GM21528 (cell line): ENCODE results near the gene ANXA8L1.
"Not testable (repeated sequence)": the region's sequence is repeated elsewhere in the genome, so short reads cannot be mapped to it uniquely, and the experiment has no call there.

Experiments used
- ATAC-seq: cut with Tn5 transposase; IDR thresholded peaks from one replicate; pipeline ENCODE4 v1.9.1; 2021; ENCODE audit warnings: mild to moderate bottlenecking, moderate library complexity; ENCODE audit not compliant: unreplicated experiment, low FRiP score

ANXA8L1 gene, protein sequence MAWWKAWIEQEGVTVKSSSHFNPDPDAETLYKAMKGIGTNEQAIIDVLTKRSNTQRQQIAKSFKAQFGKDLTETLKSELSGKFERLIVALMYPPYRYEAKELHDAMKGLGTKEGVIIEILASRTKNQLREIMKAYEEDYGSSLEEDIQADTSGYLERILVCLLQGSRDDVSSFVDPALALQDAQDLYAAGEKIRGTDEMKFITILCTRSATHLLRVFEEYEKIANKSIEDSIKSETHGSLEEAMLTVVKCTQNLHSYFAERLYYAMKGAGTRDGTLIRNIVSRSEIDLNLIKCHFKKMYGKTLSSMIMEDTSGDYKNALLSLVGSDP

DNA sequence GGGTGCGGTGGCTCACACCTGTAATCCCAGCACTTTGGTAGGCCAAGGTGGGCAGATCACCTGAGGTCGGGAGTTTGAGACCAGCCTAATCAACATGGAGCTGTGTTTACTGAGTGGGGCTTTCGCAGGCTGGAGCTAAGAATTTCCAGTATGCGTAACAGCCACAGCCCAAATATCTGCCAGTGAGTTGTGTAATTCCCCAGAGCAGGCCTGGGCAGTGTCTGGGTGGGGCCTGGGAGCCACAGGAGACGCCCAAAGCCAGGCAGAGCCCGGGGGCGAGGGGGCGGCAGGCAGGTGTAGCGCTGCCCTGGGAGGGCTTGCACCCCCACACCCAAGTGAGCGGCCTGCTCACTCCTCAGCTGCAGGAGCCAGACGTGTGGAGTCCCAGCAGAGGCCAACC is at the start of gene ANXA8L1:
Gene ANXA8L1 (plus strand): TSS at position 371 of the 400 bp plus-strand sequence. CDS start 76 bp downstream, outside the sequence.
- ATAC-seq: not testable (repeated sequence)

DNA sequence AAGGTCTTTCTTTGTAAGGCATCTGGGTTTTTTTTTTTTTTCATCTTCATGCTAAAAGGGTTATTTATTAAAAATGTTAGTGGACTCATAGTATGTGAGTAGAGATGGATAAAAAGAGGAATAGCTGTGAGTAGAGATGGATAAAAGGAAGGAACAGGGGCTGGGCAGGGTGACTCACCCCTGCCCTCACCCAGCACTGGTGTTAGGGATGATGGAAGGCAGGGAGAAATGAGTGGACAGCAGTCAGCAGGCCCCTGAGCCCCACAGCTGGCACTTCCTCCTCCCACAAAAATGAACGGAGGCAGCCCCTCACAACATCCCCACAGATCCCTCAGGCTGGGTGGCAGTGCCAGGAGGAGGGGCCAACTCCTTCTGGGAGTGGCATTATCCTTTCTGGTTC is 49.5 kb upstream of the ANXA8L1 start:
- ATAC-seq: no peak

DNA sequence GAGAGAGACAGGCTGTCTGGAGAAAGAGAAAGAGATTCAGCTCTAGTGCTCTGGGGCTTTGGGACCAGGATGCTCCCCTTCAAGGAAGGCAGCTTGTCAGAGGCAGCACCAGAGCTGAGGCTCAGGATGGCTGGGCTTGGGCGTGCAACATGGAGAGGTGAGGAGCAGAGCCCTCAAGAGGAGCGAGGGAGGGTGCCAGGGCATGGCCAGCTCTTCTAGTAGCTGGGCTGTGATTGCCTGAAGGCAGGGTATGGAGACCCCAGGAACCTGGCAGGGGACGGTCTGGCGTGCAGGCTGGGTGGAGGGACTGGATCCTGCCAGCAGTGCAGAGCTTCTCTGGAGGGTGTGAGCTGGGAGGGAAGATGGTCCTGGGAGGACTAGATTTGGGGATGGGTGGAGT is 48.6 kb upstream of the ANXA8L1 start:
- no peak for ATAC-seq

DNA sequence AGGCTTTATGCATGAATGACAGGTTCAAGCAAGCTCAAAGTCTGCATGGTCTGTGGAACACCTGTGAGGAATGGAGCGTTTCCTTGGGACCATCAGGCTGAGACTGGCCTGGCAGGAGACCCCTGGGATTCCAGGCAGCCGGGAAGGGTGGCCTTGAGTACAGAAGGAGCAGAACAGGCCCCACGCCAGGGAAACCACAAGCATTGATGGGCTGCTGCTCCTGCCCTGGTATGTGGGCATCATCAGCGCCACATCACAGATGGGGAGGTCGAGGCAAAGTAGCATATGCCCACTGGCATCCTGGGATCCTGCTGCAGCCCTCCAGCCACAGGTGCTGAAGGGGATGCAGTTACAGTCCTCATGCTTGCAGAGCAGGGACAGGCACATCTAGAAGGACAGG is 47.9 kb upstream of the ANXA8L1 start:
- no peak for ATAC-seq

DNA sequence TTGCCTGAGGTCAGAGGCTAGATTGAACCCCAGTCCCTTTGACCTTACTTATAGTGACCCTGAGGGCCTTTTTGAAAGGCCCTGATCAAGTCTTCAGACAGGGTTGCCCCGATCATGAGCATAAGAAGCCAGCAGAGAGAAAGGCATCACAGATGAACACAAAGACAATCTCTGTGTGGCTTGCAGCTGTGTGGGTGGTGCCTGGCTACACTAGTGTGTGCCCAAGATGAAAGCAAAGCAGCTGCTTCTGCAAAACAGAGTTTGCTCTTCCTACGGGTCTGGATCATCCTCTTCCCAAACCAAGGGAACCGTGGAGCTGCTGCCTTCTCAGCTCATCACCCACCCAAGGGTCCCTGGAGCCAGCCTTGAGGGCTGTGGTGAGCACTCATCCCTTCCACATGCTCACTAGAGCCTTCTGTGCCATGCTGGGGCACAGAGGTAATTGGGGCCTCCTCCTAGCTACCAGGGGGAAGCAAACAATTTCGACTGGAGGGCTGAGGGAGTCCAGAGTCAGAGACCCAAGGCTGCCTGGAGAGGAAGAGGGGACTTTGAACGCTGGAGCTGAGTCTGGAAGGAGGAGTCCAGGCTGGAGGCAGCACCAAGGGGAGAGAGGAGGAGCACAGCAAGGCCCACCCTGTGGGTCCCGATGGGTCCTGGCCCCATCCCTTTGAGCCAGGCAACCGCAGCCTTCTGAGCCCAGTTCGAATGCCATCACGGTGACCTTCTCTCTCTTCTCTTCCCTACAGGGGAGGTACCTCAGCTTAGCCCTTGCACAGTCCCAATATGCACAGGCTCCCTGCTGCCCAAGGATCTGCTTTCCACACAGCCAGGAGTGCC is 46.5 kb upstream of the ANXA8L1 start:
- no peak for ATAC-seq

DNA sequence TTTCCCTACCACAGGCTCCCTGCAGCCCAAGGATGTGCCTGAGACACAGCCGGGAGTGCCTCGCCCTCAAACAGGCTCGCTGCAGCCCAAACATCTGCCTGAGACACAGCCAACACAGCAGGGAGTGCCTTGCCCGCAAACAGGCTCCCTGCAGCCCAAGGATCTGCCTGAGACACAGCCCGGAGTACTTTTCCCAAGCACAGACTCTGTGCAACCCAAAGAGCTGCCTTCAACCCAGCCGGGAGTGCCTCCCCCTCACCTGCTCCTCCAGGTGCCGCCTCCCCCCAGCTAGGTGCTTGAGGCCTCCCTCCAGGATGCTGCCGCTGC is 45.9 kb upstream of the ANXA8L1 start:
- ATAC-seq: no peak

DNA sequence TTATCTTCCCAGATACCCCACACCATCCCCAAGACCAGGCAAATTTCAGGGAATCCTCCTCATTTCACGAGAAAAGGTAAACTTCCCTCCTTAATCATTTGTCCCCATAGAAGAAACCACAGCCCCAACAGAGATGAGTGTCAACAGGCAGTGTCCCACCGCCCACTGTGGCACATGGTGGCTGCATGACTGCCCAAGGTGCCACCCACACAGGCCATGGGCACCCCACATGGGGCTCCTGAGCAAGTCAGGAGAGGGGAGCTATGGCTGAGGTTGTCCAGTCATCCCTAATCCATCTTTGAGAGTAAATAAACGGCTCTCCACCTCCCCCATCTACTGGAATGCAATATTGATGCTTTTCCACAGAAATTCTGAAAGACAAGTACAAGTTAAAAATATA is 44.7 kb upstream of the ANXA8L1 start:
- no peak for ATAC-seq

DNA sequence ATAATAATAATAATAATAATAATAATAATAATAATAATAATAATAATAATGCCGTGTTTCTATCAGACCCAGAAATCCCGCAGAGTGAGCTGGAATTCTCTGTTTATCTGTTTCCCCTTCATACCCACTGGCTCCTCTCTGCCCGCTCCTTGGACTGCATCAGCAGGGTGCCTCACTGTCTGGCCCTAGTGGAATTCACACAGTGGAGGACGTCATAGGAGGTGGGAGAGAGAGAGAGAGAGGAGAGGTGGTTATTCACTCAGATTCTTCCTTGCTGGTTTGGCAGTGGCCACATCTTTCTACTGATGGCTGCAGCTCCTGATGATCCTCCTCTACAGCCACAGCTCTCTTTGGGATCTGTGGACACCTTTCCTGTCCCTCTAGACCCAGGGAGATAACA is 10.1 kb upstream of the ANXA8L1 start:
- not testable (repeated sequence) for ATAC-seq

DNA sequence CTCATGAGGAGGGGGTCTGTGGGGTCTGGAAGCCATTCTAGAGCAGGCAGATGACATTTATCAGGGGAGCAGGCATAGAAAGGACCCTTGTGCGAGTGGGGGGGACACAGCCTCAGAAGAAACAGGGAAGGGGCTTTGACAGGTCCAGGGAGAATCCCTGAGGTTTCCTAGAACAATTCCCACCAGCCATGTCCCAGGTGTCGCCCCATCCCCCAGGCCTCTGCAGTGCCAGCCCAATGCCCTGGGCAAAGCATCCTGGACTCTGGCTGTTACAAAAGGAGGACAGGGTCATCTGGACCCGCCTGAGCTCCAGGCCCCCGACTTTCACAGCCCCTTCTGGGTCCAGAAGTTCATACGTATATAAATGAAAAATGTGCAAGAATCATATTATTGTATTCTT is 8.4 kb upstream of the ANXA8L1 start:
- ATAC-seq: not testable (repeated sequence)

DNA sequence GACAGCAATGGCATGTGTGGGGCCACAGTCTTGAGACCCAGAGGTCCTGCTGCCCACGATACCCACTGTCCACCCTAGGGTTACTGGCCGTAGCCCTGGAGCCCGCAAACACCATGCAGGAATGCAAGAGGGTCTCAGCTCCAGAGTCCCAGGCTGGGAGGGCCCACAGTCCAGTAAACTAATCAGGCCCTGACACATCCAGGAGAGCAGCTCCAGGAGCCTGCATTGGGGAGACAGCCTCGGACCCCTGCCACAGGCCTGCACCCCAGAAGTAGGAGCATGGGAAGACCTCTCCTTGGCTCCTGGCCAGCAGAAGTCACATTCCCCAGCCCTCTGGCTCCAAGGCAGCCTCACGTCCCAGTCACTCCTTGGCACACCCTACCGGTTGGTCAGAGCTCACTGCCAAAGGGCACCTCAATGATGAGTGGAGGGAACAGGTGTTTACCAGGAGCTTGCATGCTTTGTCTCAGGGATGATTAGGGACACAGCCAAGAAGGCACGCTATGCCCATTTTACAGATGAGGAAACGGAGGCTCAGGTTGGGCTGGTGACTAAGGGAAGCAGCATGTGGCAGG is 7.8 kb upstream of the ANXA8L1 start:
- ATAC-seq: not testable (repeated sequence)

DNA sequence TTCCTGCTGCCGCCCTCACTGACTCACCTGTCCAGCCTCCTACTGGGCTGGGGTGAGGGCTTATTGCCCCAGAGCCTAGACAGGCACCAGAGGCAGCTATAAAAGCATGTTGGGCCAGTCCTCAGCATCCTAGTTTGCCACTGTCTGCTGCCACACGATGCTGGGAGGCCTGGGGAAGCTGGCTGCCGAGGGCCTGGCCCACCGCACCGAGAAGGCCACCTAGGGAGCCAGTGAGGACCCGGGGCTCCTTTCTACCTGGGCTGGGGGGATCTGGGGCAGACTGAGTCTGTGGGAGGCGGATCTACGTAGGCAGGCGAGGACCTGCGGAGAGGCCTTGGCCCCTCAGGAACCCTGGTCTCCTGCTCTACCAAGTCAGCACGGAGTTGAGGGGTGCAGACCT is 6.6 kb upstream of the ANXA8L1 start:
- not testable (repeated sequence) for ATAC-seq

DNA sequence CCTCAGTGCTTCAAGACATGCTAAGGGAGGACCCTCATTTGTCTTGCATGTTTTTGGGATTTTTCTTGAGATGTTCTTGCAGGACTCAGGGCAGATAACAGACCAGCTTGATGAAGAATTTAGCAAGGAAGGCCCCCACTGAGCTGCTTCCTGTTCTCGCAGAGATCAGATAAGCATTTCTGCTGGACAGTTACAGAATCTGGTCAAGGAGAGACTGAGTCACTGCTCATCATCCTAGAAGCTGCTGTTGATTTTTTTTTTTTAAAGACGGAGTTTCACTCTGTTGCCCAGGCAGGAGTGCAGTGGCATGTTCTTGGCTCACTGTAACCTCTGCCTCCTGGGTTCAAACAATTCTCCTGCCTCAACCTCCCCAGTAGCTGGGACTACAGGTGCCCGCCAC is 1.2 kb upstream of the ANXA8L1 start:
- ATAC-seq: not testable (repeated sequence)

DNA sequence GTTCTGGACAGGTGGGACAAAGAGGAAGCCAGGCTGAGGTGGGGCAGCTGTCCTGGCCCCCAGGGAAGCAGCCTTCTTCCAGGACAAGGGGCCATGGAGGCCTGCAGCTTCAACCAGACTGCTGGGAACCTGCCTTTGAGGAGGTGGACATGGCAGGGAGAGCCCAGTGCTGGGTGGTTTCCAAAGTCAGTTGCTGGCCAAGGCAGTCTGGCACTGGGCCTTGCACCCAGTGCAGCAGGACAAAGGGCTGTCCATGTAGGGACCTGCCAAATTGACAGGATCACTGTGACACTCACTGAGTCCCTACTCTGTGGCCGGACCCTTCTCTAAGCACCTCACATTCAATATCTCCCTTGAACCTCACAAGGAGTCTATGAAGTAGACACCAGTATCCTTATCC is 1.4 kb downstream of the ANXA8L1 start:
- ATAC-seq: not testable (repeated sequence)

DNA sequence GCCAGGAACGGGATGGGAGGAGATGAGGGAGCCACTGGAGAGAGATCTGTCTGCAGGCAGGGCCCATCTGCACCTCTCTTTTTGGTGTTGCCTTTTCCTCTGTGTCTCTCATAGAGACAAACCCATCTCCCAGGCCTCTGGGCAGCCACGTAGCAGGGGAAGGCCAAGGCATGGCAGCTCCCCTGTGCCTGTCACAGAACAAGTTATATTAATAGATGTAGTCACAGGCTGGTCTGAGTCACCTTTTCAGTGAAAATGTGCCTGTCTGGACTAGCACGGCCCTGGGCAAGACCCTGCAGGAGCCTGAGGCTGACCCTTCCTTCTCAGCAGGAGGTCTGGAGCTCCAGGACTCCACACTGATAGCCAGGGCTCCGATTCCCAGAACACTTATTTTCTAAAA is 2.1 kb downstream of the ANXA8L1 start:
- not testable (repeated sequence) for ATAC-seq

DNA sequence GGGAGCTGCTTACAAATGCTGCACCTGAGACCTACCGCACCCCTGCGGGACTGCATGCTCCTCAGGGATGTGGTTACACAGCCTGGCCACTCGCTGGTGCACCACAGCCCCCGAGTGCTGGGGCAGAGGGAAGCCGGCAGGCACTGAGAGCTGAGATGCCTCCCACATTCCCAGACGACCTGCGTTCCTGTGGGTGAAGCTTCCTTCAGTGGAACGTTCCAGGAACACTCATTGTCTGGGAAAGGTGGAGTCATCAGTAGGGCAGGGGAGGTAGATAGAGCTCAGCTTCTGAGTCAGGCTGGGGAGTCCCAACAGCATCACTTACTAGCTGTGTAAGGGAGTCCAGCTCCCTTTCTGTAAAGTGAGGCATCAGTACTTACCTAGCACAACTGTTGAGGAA is 2.5 kb downstream of the ANXA8L1 start:
- not testable (repeated sequence) for ATAC-seq

DNA sequence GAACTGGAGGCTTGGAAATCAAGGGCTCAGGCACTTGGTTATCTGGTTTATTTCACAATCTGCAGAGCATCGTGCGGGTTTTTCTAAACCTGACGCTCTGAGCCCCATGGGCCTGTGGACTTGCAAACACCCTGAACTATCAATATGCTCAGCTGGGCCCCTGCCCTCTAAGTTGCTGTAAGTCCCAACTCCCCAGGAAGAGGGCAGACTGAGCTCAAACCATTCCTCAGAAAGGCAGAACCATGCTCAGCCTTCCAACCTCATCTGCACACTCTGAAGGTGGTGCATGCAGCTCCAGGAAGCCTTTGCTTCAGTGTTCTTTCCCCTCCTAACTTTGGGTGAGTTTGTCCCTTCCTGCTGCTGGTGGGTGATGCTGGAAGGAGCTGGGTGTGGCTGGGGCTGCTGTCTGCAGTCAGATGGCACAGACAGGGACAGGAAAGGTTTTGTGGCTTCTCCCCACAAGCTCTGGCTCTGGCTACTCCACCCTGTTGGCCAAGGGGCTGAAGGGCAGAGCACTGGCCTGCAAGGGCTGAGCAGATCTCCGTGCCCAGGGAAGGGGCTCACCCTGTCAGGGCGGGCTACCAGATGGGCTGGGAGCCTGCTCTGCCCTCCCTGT is 3.8 kb downstream of the ANXA8L1 start:
- not testable (repeated sequence) for ATAC-seq

DNA sequence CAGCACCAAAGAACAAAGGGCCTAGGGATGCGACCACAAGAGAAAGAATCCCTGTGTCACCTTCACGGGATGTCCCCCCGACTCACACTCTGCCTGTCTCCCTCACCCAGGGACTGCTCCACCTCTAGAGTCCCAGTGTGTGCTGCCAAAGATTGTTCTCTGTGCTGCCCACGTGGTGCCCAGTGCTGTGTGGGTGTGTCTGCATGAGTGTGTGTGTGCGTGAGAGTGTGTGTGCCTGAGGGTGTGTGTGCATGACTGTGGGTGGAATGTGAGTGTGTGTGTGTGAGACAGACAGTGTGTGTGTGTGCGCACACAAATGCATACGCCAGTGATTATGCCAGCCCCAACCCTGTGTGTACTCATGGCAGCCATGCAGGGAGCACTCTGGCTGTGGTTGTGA is 10.3 kb downstream of the ANXA8L1 start:
- not testable (repeated sequence) for ATAC-seq

DNA sequence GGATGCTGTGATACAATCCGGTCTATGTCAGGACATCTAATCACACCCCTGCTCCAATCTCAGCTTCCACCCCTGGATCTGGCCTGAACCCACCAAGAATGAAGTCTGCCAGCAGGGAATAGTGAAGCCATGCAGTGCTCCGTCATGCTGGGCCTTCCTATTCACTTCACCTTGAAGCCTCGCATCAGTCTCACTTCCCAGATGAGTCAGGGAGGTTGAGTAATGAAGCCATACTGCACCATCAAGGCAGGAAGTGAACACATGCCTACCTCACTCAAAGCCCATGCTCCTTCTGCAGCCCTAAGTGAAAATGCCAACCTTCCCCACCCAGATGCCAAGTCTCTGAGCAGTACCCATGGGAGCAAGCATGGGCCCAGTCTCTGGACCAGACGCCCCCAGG is 11.1 kb downstream of the ANXA8L1 start:
- not testable (repeated sequence) for ATAC-seq

DNA sequence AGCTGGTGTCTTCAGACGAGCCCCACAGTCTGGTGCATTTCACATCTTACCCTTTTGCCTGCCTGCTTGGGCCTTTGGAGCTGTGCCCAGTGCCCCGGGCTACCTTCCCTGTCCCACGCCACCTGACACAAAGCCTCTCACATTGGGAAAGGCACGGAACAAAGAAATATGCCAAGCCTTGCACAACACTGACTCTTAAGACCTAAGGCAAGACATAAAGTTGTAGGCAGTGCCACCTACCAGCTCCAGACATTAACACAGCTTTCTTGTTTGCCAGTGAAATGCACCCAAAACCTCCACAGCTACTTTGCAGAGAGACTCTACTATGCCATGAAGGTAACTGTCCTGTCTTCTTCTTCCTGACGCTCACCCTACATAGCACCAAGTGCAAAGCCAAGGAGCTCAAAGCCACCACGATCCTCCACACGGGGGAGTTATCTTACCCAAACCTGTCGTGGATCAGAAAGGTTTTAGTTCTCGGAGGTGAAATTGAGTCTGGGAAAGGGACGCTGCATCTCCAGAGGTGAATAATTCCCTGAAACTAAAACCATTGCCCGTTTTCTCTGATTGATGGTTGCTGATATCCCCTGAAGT is 11.8 kb downstream of the ANXA8L1 start:
- not testable (repeated sequence) for ATAC-seq

DNA sequence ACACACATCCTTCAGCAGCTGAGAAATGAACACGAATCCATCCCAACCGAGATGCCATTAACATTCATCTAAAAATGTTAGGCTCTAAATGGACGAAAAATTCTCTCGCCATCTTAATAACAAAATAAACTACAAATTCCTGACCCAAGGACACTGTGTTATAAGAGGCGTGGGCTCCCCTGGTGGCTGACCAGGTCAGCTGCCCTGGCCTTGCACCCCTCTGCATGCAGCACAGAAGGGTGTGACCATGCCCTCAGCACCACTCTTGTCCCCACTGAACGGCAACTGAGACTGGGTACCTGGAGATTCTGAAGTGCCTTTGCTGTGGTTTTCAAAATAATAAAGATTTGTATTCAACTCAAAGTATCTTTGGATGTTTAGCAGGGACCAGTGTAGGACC is 15.8 kb downstream of the ANXA8L1 start:
- not testable (repeated sequence) for ATAC-seq
